GM18508 (cell line): ENCODE data around the gene UNC5C.

Experiments used
- ATAC-seq: cut with Tn5 transposase; IDR thresholded peaks from one replicate; pipeline ENCODE4 v1.9.1; 2021; ENCODE audit warnings: moderate number of reproducible peaks; ENCODE audit not compliant: insufficient read depth, unreplicated experiment

The UNC5C gene

GRCh38 chr4:95546866-95547714 is 1.7 kb downstream of the UNC5C start:
- no peak for ATAC-seq

- no peak for ATAC-seq
Observed at GRCh38 chr4:95546221-95546620, 2.6 kb downstream of the UNC5C start.

- ATAC-seq = no peak
Observed at GRCh38 chr4:95545546-95545945, 3.2 kb downstream of the UNC5C start.

DNA sequence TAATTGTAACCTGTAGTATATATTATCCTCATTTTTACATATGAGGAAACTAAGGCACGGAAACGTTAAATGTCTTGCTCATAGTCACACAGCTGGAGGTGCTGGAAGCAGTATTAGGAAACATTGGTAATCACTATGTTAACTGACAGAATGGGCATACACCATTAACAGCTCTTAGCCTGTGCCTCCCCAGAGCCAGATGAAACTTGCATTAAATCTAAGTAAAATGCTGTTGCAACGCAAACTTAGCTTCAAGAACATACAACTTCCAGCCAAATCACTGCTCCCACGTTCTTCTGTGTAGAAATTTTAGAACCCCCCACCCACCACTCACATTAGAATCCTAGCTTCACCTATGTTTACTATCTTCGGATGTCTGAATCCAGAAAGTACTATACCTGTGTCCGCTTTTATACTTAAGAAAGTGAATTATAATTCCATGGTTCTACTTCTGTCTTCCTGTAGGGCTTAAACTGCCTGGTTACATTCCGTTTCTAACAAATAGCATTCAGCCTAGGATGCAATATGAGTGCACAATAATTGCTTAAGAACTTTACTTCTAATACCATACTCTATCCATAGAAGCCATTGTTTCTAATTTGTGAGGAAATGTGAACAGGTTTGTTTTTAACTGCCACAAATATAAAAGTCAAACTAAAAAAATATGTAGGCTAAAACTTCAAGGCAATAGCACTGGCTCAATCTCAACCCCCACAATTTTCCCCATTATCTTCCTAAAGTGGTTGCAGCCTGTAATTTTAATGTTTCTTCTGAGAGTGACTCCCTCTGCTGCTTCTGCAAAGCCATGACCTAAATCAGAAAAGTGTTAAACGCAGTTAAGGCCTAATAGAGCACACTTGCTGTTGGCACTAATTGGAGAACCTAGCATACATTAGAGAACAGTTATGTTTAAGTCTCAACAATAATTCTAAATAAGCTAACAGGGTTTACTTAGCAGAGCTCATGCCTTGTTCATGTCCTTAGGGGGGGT is 4.4 kb downstream of the UNC5C start:
- no peak for ATAC-seq

- ATAC-seq = peak; percentile 93
Observed at GRCh38 chr4:95541889-95542607, 6.7 kb downstream of the UNC5C start.

DNA sequence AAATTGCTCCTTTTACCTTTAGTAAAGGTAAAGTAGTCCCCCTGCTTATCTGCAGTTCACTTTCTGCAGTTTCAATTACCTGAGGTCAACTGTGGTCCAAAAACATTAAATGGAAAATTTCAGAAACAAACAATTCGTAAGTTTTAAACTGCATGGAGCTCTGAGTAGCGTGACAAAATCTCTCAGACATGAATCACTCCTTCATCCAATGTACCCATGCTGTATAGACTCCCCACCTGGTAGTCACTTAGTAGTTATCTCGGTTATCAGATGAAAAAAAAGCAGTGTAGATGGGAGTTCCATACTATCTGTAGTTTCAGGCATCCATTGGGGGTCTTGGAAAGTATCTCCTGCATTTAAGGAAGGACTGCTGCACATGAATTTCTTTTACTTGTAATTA is 7.7 kb downstream of the UNC5C start:
- no peak for ATAC-seq

- no peak for ATAC-seq
Observed at GRCh38 chr4:95540227-95540626, 8.5 kb downstream of the UNC5C start.

- ATAC-seq = no peak
Observed at GRCh38 chr4:95539106-95539505, 9.7 kb downstream of the UNC5C start.

GRCh38 chr4:95537863-95538488 is 10.8 kb downstream of the UNC5C start:
- ATAC-seq = no peak

GRCh38 chr4:95537191-95537590 is 11.6 kb downstream of the UNC5C start:
- ATAC-seq = no peak

GRCh38 chr4:95536650-95537049 is 12.1 kb downstream of the UNC5C start:
- no peak for ATAC-seq

DNA sequence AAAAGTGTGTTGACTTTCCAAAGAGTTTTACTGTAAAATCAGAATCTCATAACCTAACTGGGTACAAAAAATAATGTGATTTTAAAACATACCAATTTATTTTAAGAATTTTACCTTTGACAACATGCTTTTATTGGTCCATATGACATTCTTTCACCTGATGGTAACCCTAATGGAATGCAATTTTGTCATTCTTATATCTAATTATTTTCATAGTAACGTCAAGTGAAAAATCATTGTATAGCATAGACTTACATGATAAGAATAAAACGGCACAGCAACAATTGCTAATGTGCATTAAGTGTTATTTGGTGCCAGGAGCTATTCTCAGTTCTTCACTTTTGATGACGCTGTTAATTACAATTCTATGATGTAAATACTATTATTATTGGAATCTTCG is 13.6 kb downstream of the UNC5C start:
- no peak for ATAC-seq

- no peak for ATAC-seq
Observed at GRCh38 chr4:95534032-95534431, 14.7 kb downstream of the UNC5C start.

- ATAC-seq = no peak
Observed at GRCh38 chr4:95533254-95533653, 15.5 kb downstream of the UNC5C start.

- no peak for ATAC-seq
Observed at GRCh38 chr4:95532305-95532704, 16.5 kb downstream of the UNC5C start.

- no peak for ATAC-seq
Observed at GRCh38 chr4:95531141-95531540, 17.6 kb downstream of the UNC5C start.

DNA sequence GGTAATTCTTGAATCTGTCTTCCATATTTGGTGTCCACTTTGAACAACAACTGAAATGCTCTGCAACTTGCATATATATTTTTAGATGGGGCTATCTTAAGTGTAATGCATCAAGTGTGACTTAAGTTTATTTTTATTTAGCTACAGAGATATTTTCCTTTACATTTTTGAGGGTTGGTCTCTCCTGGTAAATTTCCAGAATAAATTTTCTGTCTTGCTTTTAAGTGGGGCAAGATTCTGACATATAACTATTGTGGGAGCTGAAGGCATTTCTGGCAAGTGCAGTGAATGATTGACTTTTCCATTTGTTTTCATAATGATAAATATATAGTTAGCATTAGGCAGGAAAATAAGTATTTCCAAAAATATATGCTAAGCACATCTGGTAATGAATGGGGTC is 18.8 kb downstream of the UNC5C start:
- ATAC-seq = no peak

DNA sequence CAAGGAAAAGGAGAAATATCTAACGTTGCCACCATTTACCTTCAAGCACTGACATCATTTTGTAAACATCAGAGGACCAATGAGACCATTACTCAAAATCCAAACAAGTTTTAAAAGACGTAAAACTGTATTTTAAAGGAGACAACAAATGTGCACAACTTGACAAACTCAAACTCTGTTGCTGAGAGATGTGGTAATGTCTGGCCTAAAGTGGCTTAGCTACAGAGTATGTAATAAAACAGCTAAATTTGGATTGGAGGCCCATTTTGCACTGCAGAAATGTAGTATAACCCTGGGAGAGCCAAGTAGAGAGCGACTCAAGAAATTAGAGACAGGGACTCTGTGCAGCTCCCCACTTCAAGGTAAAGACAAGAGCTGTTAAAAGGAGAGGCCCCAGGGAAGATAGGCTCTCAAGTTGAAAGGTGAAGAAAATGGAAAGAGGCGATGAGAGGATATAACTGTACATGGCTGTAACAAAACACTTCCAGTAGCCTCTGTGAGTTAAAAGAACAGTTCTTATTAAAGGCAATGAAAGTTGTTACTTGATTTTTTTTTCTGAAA is 20.3 kb downstream of the UNC5C start:
- ATAC-seq = no peak

DNA sequence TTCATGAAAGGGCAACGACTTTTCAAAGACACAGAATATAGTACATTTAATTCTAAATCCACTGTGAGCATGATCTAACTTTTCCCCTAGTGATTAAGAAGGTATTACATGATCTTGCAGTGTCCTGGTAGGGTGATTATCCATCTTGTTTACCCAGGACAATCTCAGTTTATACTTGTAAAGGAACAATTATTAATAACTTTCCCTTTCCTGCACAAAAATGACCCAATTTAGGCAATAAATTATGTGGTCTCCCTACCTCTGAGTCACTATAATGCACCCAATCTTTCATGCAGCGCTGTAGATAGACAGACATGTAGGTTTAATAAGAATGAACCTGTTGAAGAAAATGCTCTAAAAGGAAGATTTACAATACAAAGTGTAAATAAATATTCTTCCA is 22.7 kb downstream of the UNC5C start:
- ATAC-seq = no peak

GRCh38 chr4:95524729-95525128 is 24.0 kb downstream of the UNC5C start:
- no peak for ATAC-seq
